K562 (cell line): ENCODE measurements around the gene SETMAR. TPM values are rescaled to one million over a fixed set of nuclear protein-coding genes. Genes with fewer than 3 reads are reported as not detected.
"Not testable (repeated sequence)": the region's sequence is repeated elsewhere in the genome, so short reads cannot be mapped to it uniquely, and the experiment has no call there.

Experiments used
- ATAC-seq: fragments of 200-7000 bp; cut with Tn5 transposase; 3 replicates; pipeline ENCODE4 v1.9.1; 2020; ENCODE audit warnings: moderate library complexity
- BruUV-seq: library from RNA; stranded (reverse); fragments of 400-500 nt; replicated peaks from 2 replicates; lab custom pipeline; 2021; lab: Mats Ljungman, UMichigan
- CTCF ChIA-PET: fragments of 300-600 bp; formaldehyde crosslinking; extraction: SDS; loops from one replicate; lab custom pipeline; 2021; ENCODE audit warnings: low intra/inter-chr PET ratio; lab: Yijun Ruan, JAX
- POLR2A ChIA-PET: fragments of 300-600, 350-650 bp; sonication (Branson Sonifier 250); formaldehyde crosslinking; extraction: SDS; loops from one replicate; lab custom pipeline; 2021; ENCODE audit warnings: antibody characterized with exemption, inconsistent platforms; lab: Yijun Ruan, JAX
- DNase-seq, 4 experiments: peaks; one replicate each; pipeline versions ENCODE4 v3.0.0 to v3.0.0-alpha.2; 2011 to 2018; ENCODE audit warnings: low spot score in 3 of 4, mixed read lengths in 3 of 4; ENCODE audit errors: extremely low read depth in 1 of 4
- FAIRE-seq: peaks from 2 replicates; lab custom pipeline; 2011; peaks lifted over from hg19 to GRCh38; lab: Jason Lieb, UNC
- H2AFZ ChIP-seq: 2 replicates; pipeline ENCODE4 v1.6.0; 2011; ENCODE audit warnings: low read depth, low read length, control low read depth, inconsistent platforms
- H3K27ac ChIP-seq: fragments of 200-600 bp; 3 replicates; pipeline ENCODE4 v1.8.0; 2011; ENCODE audit warnings: low read depth, mild to moderate bottlenecking, control low read depth, inconsistent platforms, low read length, moderate library complexity, mixed read lengths; ENCODE audit errors: extremely low read depth
- H3K27me3 ChIP-seq, 2 experiments: fragments of 300-600 bp in 1 of 2; 2 replicates in 1 of 2; 3 replicates in 1 of 2; pipeline versions ENCODE4 v1.6.0 to v1.8.0; 2011; ENCODE audit warnings: inconsistent platforms in 2 of 2, low read length in 2 of 2, mild to moderate bottlenecking in 1 of 2, mixed read lengths in 1 of 2, moderate library complexity in 1 of 2; ENCODE audit not compliant: control insufficient read depth in 2 of 2, insufficient read depth in 2 of 2
- H3K36me3 ChIP-seq: fragments of 300-600 bp; 3 replicates; pipeline ENCODE4 v1.8.0; 2011; ENCODE audit warnings: mild to moderate bottlenecking, low read length, inconsistent platforms; ENCODE audit not compliant: control insufficient read depth, insufficient read depth
- H3K4me1 ChIP-seq, 2 experiments: fragments of 200-600 bp in 1 of 2; replicated peaks in 1 of 2; 2 replicates in 1 of 2; 3 replicates in 1 of 2; pipeline versions ENCODE4 v1.5.1 to v1.8.0; 2011; ENCODE audit warnings: inconsistent platforms in 2 of 2, low read length in 2 of 2, mild to moderate bottlenecking in 1 of 2, mixed read lengths in 1 of 2, moderate library complexity in 1 of 2; ENCODE audit not compliant: control insufficient read depth in 2 of 2, insufficient read depth in 2 of 2
- H3K4me2 ChIP-seq: 2 replicates; pipeline ENCODE4 v1.6.1; 2011; ENCODE audit warnings: low read length, control low read depth, inconsistent platforms, mixed read lengths; ENCODE audit not compliant: insufficient read depth
- H3K4me3 ChIP-seq: fragments of 200-600 bp; sonication (generic), shearing (Covaris generic); 2 replicates; pipeline ENCODE4 v1.5.1; 2016; ENCODE audit warnings: control low read depth, inconsistent platforms
- H3K79me2 ChIP-seq: fragments of 200-600 bp; 3 replicates; pipeline ENCODE4 v1.8.0; 2011; ENCODE audit warnings: low read length, inconsistent platforms; ENCODE audit not compliant: control insufficient read depth, insufficient read depth
- H3K9ac ChIP-seq, 2 experiments: 2 replicates each; pipeline versions ENCODE4 v1.6.0 to v1.6.1; 2011; ENCODE audit warnings: low read depth in 2 of 2, low read length in 2 of 2, control low read depth in 1 of 2, inconsistent platforms in 1 of 2, mild to moderate bottlenecking in 1 of 2, mixed read lengths in 1 of 2; ENCODE audit not compliant: insufficient read depth in 1 of 2
- H3K9me1 ChIP-seq: one replicate; pipeline ENCODE4 v1.6.0; 2011; ENCODE audit warnings: inconsistent platforms, mild to moderate bottlenecking, low read length, moderate library complexity; ENCODE audit not compliant: control insufficient read depth, insufficient read depth
- H3K9me3 ChIP-seq: replicated peaks from 2 replicates; pipeline ENCODE4 v1.5.1; 2011; ENCODE audit warnings: low read depth, low read length, inconsistent platforms; ENCODE audit not compliant: control insufficient read depth, insufficient read depth
- H4K20me1 ChIP-seq: replicated peaks from 2 replicates; pipeline ENCODE4 v1.6.1; 2011; ENCODE audit warnings: low read length, inconsistent platforms, mixed read lengths; ENCODE audit not compliant: control insufficient read depth, insufficient read depth
- ARID1B ChIP-seq: fragments of 450-650 bp; IDR thresholded peaks from 2 replicates; pipeline ENCODE4 v1.6.1; 2016; ENCODE audit warnings: antibody characterized with exemption, mild to moderate bottlenecking, inconsistent platforms
- CBFA2T2 ChIP-seq: fragments of 450-650 bp; conservative IDR thresholded peaks from 2 replicates; pipeline ENCODE4 v1.6.1; 2017; ENCODE audit warnings: mild to moderate bottlenecking
- CBFA2T3 ChIP-seq: fragments of 450-650 bp; IDR thresholded peaks from 2 replicates; pipeline ENCODE4 v1.6.1; 2017
- CBX3 ChIP-seq, 2 experiments: IDR thresholded peaks; 1 replicate in 1 of 2; 2 replicates in 1 of 2; pipeline ENCODE4 v1.6.1; 2012; ENCODE audit warnings: inconsistent platforms in 2 of 2, low read length in 2 of 2, borderline replicate concordance in 1 of 2, control low read depth in 1 of 2
- CXXC5 ChIP-seq: fragments of 250-450 bp; sonication (Bioruptor Pico); IDR thresholded peaks from 2 replicates; pipeline ENCODE4 v1.8.0; 2022; ENCODE audit warnings: inconsistent platforms, mild to moderate bottlenecking, moderate library complexity
- DACH1 ChIP-seq: fragments of 450-650 bp; IDR thresholded peaks from 2 replicates; pipeline ENCODE4 v1.6.1; 2018; ENCODE audit not compliant: partially characterized antibody
- FOS ChIP-seq: IDR thresholded peaks from 3 replicates; pipeline ENCODE4 v1.6.1; 2011; ENCODE audit not compliant: insufficient read length; ENCODE audit errors: extremely low read depth
- MAZ ChIP-seq, 2 experiments: fragments of 450-650 bp in 1 of 2; sonication (generic) in 1 of 2; formaldehyde crosslinking; IDR thresholded peaks in 1 of 2; conservative IDR thresholded peaks in 1 of 2; 2 replicates each; pipeline versions ENCODE4 v1.4.0 to v1.5.0; 2020; ENCODE audit warnings: mild to moderate bottlenecking in 1 of 2, missing genetic modification reagents in 1 of 2
- POLR2B ChIP-seq: fragments of 450-650 bp; IDR thresholded peaks from 2 replicates; pipeline ENCODE4 v1.6.1; 2018; ENCODE audit warnings: low read depth; ENCODE audit not compliant: partially characterized antibody
- SOX6 ChIP-seq: fragments of 450-650 bp; IDR thresholded peaks from 2 replicates; pipeline ENCODE4 v1.6.1; 2014; ENCODE audit warnings: mild to moderate bottlenecking
- TAL1 ChIP-seq: fragments of 450-650 bp; IDR thresholded peaks from 2 replicates; pipeline ENCODE4 v1.6.1; 2016; ENCODE audit warnings: mild to moderate bottlenecking
- TBP ChIP-seq: optimal IDR thresholded peaks from 2 replicates; pipeline ENCODE3; 2011; ENCODE audit warnings: low read depth, low read length, improper control_type of control experiment
- TCF3 ChIP-seq: sonication (generic); formaldehyde crosslinking; IDR thresholded peaks from 2 replicates; pipeline ENCODE4 v1.4.0; 2020; ENCODE audit warnings: mild to moderate bottlenecking, missing genetic modification reagents
- TEAD4 ChIP-seq, 2 experiments: sonication (generic) in 1 of 2; formaldehyde crosslinking in 1 of 2; IDR thresholded peaks; 2 replicates each; pipeline versions ENCODE4 v1.6.1 to v1.8.0; 2012 to 2022; ENCODE audit warnings: borderline replicate concordance in 1 of 2, inconsistent platforms in 1 of 2, low read length in 1 of 2, mild to moderate bottlenecking in 1 of 2, missing genetic modification reagents in 1 of 2
- ZFP91 ChIP-seq: sonication (generic); formaldehyde crosslinking; IDR thresholded peaks from 2 replicates; pipeline ENCODE4 v1.8.0; 2022; ENCODE audit warnings: mild to moderate bottlenecking, missing genetic modification reagents
- ZNF431 ChIP-seq: sonication (generic); formaldehyde crosslinking; IDR thresholded peaks from 2 replicates; pipeline ENCODE4 v1.8.0; 2022; ENCODE audit warnings: mild to moderate bottlenecking, missing genetic modification reagents
- WGBS: fragments of 100-300 bp; shearing (Covaris generic); methylation state at CpG from one replicate; pipeline ENCODE4 v1.1.6; 2016; ENCODE audit warnings: low coverage, mixed read lengths; ENCODE audit not compliant: insufficient coverage; ENCODE audit errors: missing lambda C conversion rate; 5-methylcytosine and 5-hydroxymethylcytosine counted together
- in situ Hi-C: fragments of 300-500 bp; cut with MboI; formaldehyde crosslinking; loops from 4 replicates; pipeline ENCODE4 v1.15.0; 2018; ENCODE audit warnings: inconsistent platforms, mixed read lengths
- intact Hi-C: fragments of 100-400 bp; cut with micrococcal nuclease; formaldehyde crosslinking; loops from 2 replicates; pipeline ENCODE4 v1.14.2; 2022
- polyA plus RNA-seq, 8 experiments: library from polyadenylated mRNA; depleted of rRNA in 4 of 8; stranded (reverse) in 5 of 8; unstranded in 3 of 8; fragments of >200 nt; fragmentation: Nextera tagmentation in 2 of 8; fragmentation: Illumina TruSeq in 1 of 8; extraction: Ambion mirVana in 2 of 8; extraction: Trizol in 1 of 8; gene quantifications; 2 replicates each; pipeline versions ENCODE4 v1.2.1 to v1.2.3, GENCODE V29; 2011 to 2014; ENCODE audit warnings: inconsistent platforms in 1 of 8, missing spikeins in 1 of 8
- total RNA-seq, 7 experiments: library from RNA; depleted of rRNA in 6 of 7; stranded (reverse); fragments of >200 nt in 6 of 7; fragmentation: Illumina TruSeq in 2 of 7; extraction: Trizol in 2 of 7; gene quantifications; 2 replicates each; pipeline versions ENCODE4 v1.2.1 to v1.2.3, GENCODE V29; 2011 to 2021; ENCODE audit warnings: low replicate concordance in 1 of 7
- TF ChIP-seq, protein P1 (sequence below): sonication (generic); formaldehyde crosslinking; IDR thresholded peaks from 2 replicates; pipeline ENCODE4 v1.8.0; 2022; ENCODE audit warnings: missing genetic modification reagents, mild to moderate bottlenecking, moderate library complexity, borderline replicate concordance

SETMAR gene
- total and polyA plus RNA-seq, 9 of the 15 experiments (the other 6 are each of a cell fraction or from before 2014, with no cell fraction given), result 5.5 to 25.1 (median 18.2) TPM

DNA sequence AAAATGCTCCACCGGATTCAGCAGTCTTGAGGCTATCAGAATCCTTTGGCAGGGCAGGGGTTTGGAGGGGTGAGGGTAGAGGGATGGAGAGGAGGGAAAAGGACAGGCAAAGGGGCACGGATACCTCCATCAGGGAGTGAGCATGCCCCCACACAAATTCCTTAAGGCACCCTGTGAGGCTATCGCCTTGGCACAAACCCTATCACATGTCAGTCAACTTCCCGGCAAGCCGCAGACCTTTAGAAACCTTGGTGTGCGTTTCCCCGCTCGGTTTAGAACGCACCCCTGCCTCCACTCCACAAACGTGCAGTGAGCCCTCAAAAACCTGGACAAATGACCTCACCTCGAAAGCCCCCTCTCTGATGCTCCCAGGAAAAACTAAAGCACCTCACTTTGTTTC, 422 bp upstream of the SETMAR start (continued):
- TF ChIP-seq ZFP91 (CRISPR knock-in tag) (0 out of 2 replicates have a peak, but pooled peaks have one; percentile 16), FOS (no peak), POLR2B (no peak), CBX3 (IDR thresholded peaks at IDR 0.05; ENCODE audit: borderline replicate concordance in 1 of 2, low read length in 2 of 2) (0 out of 3 replicates have a peak, but pooled peaks of 1 of the 2 experiments have one; percentile 19), ZNF431 (CRISPR knock-in tag) (no peak)

GRCh38 chr3:4305210-4305609, 2.0 kb downstream of the SETMAR start:
- BruUV-seq; H3K9me1 ChIP-seq; intact Hi-C loops; H2AFZ ChIP-seq; H4K20me1 ChIP-seq; H3K4me3 ChIP-seq; H3K9me3 ChIP-seq; in situ Hi-C loops; FAIRE-seq; H3K4me2 ChIP-seq; ATAC-seq; H3K27me3 ChIP-seq; CTCF ChIA-PET; H3K27ac ChIP-seq; TF ChIP-seq TEAD4 (CRISPR knock-in tag; IDR thresholded peaks at IDR 0.05; ENCODE audit: borderline replicate concordance): not testable (repeated sequence)
- peaks cover 13 to 17% of the 10 kb centered on the region in 2 experiments for H3K4me1 ChIP-seq
- peaks cover 15% of the 10 kb centered on the region; the same call in 1 of the 3 replicates for H3K36me3 ChIP-seq
- peak in 3 of 4 experiments; percentile 23 to 58 (median 28) for DNase-seq
- TF ChIP-seq ARID1B, result peak; percentile 58
- 0 out of 2 replicates have a peak, but pooled peaks have one; percentile 17 for TF ChIP-seq CXXC5 (CRISPR knock-in tag)
- 0 out of 4 replicates have a peak, but pooled peaks of 1 of the 2 experiments have one; percentile 14 for TF ChIP-seq MAZ (CRISPR knock-in tag; conservative IDR thresholded peaks at IDR 0.05 in 1 of 2, IDR thresholded peaks at IDR 0.05 in 1 of 2)
- peak; percentile 62 for TF ChIP-seq CBFA2T3
- TF ChIP-seq, protein P1, sequence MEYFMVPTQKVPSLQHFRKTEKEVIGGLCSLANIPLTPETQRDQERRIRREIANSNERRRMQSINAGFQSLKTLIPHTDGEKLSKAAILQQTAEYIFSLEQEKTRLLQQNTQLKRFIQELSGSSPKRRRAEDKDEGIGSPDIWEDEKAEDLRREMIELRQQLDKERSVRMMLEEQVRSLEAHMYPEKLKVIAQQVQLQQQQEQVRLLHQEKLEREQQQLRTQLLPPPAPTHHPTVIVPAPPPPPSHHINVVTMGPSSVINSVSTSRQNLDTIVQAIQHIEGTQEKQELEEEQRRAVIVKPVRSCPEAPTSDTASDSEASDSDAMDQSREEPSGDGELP (CRISPR knock-in tag), result peak; percentile 57; the same call in 1 of the 2 replicates
- TF ChIP-seq DACH1, result peak; percentile 17
- 0 out of 2 replicates have a peak, but pooled peaks have one; percentile 15 for TF ChIP-seq SOX6
- 0 out of 2 replicates have a peak, but pooled peaks have one; percentile 26 for TF ChIP-seq TAL1
- peak; percentile 45 for TF ChIP-seq TEAD4 (IDR thresholded peaks at IDR 0.05; ENCODE audit: low read length)
- TF ChIP-seq CBFA2T2, result 0 out of 2 replicates have a peak, but pooled peaks have one; percentile 33
- TF ChIP-seq TCF3, result peak; percentile 40; the same call in 1 of the 2 replicates
- TF ChIP-seq TBP, result peak; percentile 38
- WGBS, result 15% methylated on average over 7 of the region's 7 CpGs
- peak overlapping the region in 1 of 2 experiments; percentile 6; a peak in 1 of 4 replicates for H3K9ac ChIP-seq
- POLR2A ChIA-PET, result interaction anchor here (0.7 to 1.0 kb wide), 2 partner anchors 266 to 277 kb away, joined by 3 read pairs; no protein-coding TSS in a partner anchor
- H3K79me2 ChIP-seq, result peaks cover 18% of the 10 kb centered on the region
